Stimulated activated CD8-positive, alpha-beta memory T cell treated with anti-CD3 and anti-CD28 coated beads, Interleukin-4, amount 100 ng/mL, for 4 hours (primary cell): ENCODE data around the gene TRAF3IP3.

Experiments used
- DNase-seq, 2 donors: peaks; one replicate each; pipeline ENCODE4 v3.0.0-alpha.2; 2020; ENCODE audit warnings: low read depth in 2 of 2, low spot score in 1 of 2

The TRAF3IP3 gene

GRCh38 chr1:209766051-209766450 is 10.2 kb downstream of the TRAF3IP3 start:
- no peak for DNase-seq

GRCh38 chr1:209767096-209767495 is 11.2 kb downstream of the TRAF3IP3 start:
- no peak for DNase-seq

- DNase-seq = no peak
Measured at GRCh38 chr1:209767706-209768105, 11.9 kb downstream of the TRAF3IP3 start.

GRCh38 chr1:209768354-209768774 is 12.5 kb downstream of the TRAF3IP3 start:
- DNase-seq = peak; percentile 49 to 67

GRCh38 chr1:209769171-209769904 is 13.5 kb downstream of the TRAF3IP3 start:
- peak; percentile 51 to 71 for DNase-seq

GRCh38 chr1:209769971-209770370 is 14.1 kb downstream of the TRAF3IP3 start:
- DNase-seq = no peak

- no peak for DNase-seq
Measured at GRCh38 chr1:209770636-209771415, 15.0 kb downstream of the TRAF3IP3 start.

GRCh38 chr1:209772126-209772525 is 16.3 kb downstream of the TRAF3IP3 start:
- no peak for DNase-seq

GRCh38 chr1:209774592-209774991 is 18.7 kb downstream of the TRAF3IP3 start:
- no peak for DNase-seq

- no peak for DNase-seq
Measured at GRCh38 chr1:209775678-209776077, 19.8 kb downstream of the TRAF3IP3 start.

- DNase-seq = no peak
Measured at GRCh38 chr1:209777587-209777986, 21.7 kb downstream of the TRAF3IP3 start.

- no peak for DNase-seq
Measured at GRCh38 chr1:209778102-209778501, 22.2 kb downstream of the TRAF3IP3 start.

GRCh38 chr1:209780268-209780667 is 24.4 kb downstream of the TRAF3IP3 start:
- no peak for DNase-seq

- no peak for DNase-seq
Measured at GRCh38 chr1:209783386-209783785, 27.5 kb downstream of the TRAF3IP3 start.

- peak; percentile 99 for DNase-seq
Measured at GRCh38 chr1:209784265-209785169, 28.7 kb downstream of the TRAF3IP3 start, which contains the start of gene C1orf74. C1orf74 (minus strand) TSS chr1:209784559; CDS start chr1:209783634, 925 bp downstream.

GRCh38 chr1:209785592-209785991 is 29.7 kb downstream of the TRAF3IP3 start:
- no peak for DNase-seq

GRCh38 chr1:209786146-209786545 is 30.3 kb downstream of the TRAF3IP3 start:
- DNase-seq = no peak

- no peak for DNase-seq
Measured at GRCh38 chr1:209787551-209787950, 31.7 kb downstream of the TRAF3IP3 start.

GRCh38 chr1:209789245-209789644 is 33.4 kb downstream of the TRAF3IP3 start:
- DNase-seq = no peak

- DNase-seq = no peak
Measured at GRCh38 chr1:209790286-209791193, 34.7 kb downstream of the TRAF3IP3 start.
